Endothelial cell of umbilical vein (primary cell): ENCODE results near the gene GPS1.

Experiments used
- CTCF ChIP-seq, 2 donors: IDR thresholded peaks; 1 replicate in 1 of 2; 2 replicates in 1 of 2; pipeline ENCODE4 v1.5.1; 2011; ENCODE audit warnings: low read length in 2 of 2, mild to moderate bottlenecking in 2 of 2, moderate library complexity in 2 of 2, control low read depth in 1 of 2, inconsistent platforms in 1 of 2, low read depth in 1 of 2; ENCODE audit not compliant: insufficient read depth in 1 of 2; ENCODE audit errors: extremely low read depth in 1 of 2
- EZH2 ChIP-seq: IDR thresholded peaks from 2 replicates; pipeline ENCODE4 v1.6.1; 2012; ENCODE audit warnings: borderline replicate concordance, low read depth, mild to moderate bottlenecking, moderate library complexity, low read length, inconsistent platforms; ENCODE audit not compliant: severe bottlenecking
- JUN ChIP-seq: IDR thresholded peaks from 2 replicates; pipeline ENCODE4 v1.6.1; 2011; ENCODE audit warnings: borderline replicate concordance, low read depth; ENCODE audit not compliant: insufficient read length, insufficient read depth
- MYC ChIP-seq: IDR thresholded peaks from one replicate; pipeline ENCODE4 v1.6.1; 2011; ENCODE audit warnings: mild to moderate bottlenecking, low read depth, low read length
- POLR2A ChIP-seq: IDR thresholded peaks from 2 replicates; pipeline ENCODE4 v1.6.1; 2012; ENCODE audit warnings: low read depth, mild to moderate bottlenecking, control low read depth, low read length
- POLR2AphosphoS5 ChIP-seq: IDR thresholded peaks from 2 replicates; pipeline ENCODE4 v1.6.1; 2012; ENCODE audit warnings: low read depth, mild to moderate bottlenecking, control low read depth, low read length, moderate library complexity; ENCODE audit not compliant: insufficient read depth

DNA sequence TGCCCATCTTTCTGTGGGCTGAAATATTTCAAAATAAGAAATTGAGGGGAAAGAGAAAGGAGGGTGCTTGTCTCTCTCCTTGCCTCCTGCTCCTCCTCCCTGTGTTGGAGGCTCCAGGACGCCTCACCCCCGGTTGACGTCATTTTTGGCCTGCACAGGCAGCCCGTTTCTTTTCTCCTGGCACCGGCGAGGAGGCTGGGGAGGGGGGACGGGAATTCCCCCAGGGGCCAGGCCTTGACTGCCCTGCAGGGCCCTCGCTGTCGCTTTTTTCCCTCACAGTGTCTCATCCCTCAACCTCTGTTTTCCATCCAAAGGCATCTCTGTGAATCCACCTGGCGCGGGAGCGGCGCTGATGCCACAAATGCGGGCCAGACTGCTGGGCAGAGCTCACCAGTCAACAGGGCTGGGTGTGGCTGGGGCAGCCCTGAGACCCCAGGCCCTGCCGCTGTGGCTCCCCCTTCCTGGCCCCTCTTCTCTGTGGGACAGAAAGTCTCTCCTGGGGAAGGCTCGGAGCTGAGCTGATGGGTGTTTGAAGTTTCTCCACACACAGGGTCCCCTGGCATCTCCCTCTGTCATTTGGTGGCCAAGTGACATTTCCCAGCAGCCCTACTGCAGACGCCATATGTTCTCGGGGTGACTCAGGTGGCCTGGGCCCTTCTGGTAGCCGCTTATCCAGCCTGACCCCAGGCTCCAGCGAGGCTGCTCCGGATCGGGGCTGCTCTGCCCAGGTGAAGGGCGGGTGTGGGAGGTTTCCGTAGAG is 45.0 kb upstream of the GPS1 start:
- no peak for TF ChIP-seq EZH2
- no peak for TF ChIP-seq POLR2A
- TF ChIP-seq CTCF (IDR thresholded peaks at IDR 0.05; ENCODE audit: extremely low read depth in 1 of 2, insufficient read depth in 1 of 2, low read depth in 1 of 2, low read length in 2 of 2), result no peak
- TF ChIP-seq POLR2AphosphoS5, result no peak
- TF ChIP-seq JUN, result no peak
- TF ChIP-seq MYC, result no peak
